OCI-LY7 (cell line): Measurements from ENCODE around the gene B3GAT1.

ENCODE experiments used
- CTCF ChIP-seq: fragments of 200-600 bp; sonication (generic); conservative IDR thresholded peaks from 2 replicates; pipeline ENCODE4 v1.5.1; 2014; ENCODE audit warnings: mild to moderate bottlenecking, antibody characterized with exemption, low read length, moderate library complexity, mixed read lengths
- EZH2phosphoT487 ChIP-seq: fragments of 200-600 bp; sonication (generic); IDR thresholded peaks from 2 replicates; pipeline ENCODE4 v1.6.1; 2018; ENCODE audit warnings: low read depth, borderline replicate concordance, mild to moderate bottlenecking, mixed run types, antibody characterized with exemption, low read length, moderate library complexity, mixed read lengths

DNA sequence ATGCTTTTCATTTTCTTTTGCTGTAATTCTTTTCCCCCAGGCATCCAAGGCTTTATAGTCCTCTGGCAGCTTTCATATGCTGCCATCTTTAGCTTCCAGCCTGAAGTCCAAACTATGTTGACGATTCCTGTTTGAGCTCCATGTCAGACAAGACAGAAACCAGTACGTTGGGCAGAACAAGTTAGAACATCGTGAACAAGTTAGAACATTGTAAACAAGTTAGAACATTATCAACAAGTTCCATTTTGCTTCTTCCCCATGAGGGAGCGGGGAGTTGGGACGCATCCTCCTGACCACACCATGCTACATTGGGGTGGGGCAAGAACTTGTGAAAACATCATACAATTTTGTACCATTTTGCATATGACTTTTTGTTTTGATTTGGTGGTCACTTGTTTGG, 56.4 kb downstream of the B3GAT1 start:
- TF ChIP-seq CTCF (no peak), EZH2phosphoT487 (no peak)
